SJSA1 (cell line): ENCODE results near the gene STRBP. TPM values are rescaled to one million over a fixed set of nuclear protein-coding genes. Genes with fewer than 3 reads are reported as not detected.

ENCODE experiments used
- DNase-seq, 2 experiments: peaks; one replicate each; pipeline ENCODE4 v3.0.0-alpha.2; 2015 to 2020; ENCODE audit warnings: low spot score in 2 of 2, low read depth in 1 of 2
- H3K27ac ChIP-seq: fragments of 250-450 bp; sonication (Bioruptor Pico); 2 replicates; pipeline ENCODE4 v1.5.1; 2020; ENCODE audit warnings: mild to moderate bottlenecking, moderate library complexity
- H3K27me3 ChIP-seq: fragments of 250-450 bp; sonication (Bioruptor Pico); replicated peaks from 2 replicates; pipeline ENCODE4 v1.5.1; 2020; ENCODE audit warnings: mild to moderate bottlenecking, moderate library complexity
- H3K36me3 ChIP-seq: fragments of 250-450 bp; sonication (Bioruptor Pico); 2 replicates; pipeline ENCODE4 v1.5.1; 2020; ENCODE audit warnings: mild to moderate bottlenecking
- H3K4me1 ChIP-seq: fragments of 250-450 bp; sonication (Bioruptor Pico); replicated peaks from 2 replicates; pipeline ENCODE4 v1.6.1; 2021; ENCODE audit warnings: mild to moderate bottlenecking
- H3K4me3 ChIP-seq: fragments of 250-450 bp; sonication (Bioruptor Pico); 2 replicates; pipeline ENCODE4 v1.5.1; 2020; ENCODE audit warnings: mild to moderate bottlenecking
- H3K9me3 ChIP-seq: fragments of 250-450 bp; sonication (Bioruptor Pico); replicated peaks from 2 replicates; pipeline ENCODE4 v1.5.1; 2020; ENCODE audit warnings: mild to moderate bottlenecking
- total RNA-seq: library from RNA; depleted of rRNA; stranded (reverse); fragments of >200 nt; shearing (Covaris generic); gene quantifications from 2 replicates; pipeline ENCODE4 v1.2.3, GENCODE V29; 2014

Gene STRBP
- total RNA-seq, 1 experiment from 2014 or later: 5.3 TPM

DNA sequence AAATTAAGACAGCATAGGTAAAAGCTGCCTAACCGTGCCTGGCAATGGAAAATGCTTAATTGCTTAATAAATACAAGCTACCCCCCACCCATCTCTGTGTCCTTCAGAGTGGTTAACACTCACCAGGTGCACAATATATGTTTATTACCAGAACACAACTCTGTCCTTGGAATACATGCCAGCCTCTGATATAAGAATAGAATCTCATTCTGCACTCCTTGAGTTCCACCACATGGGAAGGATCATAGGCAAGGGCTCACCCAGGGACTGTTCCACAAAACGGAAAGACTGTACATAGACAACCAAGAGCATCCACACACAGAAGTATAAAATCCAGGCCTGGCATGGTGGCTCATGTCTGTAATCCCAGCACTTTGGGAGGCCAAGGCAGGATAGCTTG, 91.4 kb downstream of the STRBP start:
- DNase-seq: no peak
- no peak overlapping the region for H3K4me3 ChIP-seq
- no peaks in the 10 kb centered on the region for H3K4me1 ChIP-seq
- H3K27me3 ChIP-seq: no peaks in the 10 kb centered on the region
- no peaks in the 10 kb centered on the region for H3K36me3 ChIP-seq
- no peak overlapping the region for H3K27ac ChIP-seq
- H3K9me3 ChIP-seq: no peaks in the 10 kb centered on the region

DNA sequence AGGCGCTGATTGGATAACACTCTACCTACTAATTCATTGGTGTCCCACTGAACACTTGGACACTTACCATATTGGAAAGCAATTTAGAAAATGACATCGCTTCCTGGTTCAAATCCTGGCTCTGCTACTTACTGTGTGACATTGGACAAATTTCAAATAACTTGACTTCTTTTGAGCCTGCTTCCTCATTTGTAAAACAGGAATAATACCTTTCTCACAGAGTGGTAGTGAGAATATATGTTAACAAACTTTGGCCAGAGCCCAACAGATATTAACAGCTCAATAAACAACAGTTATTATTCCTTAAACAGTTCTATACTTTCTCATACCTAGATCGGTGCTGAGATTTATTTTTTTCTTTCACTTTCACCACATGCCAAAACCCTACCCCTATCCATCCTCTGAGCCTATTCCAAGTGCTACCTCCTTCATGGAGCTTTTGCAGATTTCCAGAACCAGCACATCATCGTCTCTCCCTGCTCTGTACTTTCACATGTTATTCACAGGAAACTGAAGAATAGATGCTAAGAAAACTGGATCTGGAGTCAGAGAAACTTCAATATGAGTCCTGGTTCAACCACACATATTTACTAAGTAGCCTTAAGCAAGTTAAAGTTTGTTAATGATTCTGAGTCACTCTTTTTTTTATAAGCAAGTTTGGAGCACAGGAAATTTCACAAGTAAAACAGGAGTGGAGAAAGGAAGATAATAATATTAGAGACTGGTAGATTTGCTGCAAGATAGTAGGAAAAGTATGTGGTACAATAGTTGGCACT, 92.3 kb downstream of the STRBP start:
- H3K4me1 ChIP-seq: no peaks in the 10 kb centered on the region
- H3K9me3 ChIP-seq: no peaks in the 10 kb centered on the region
- no peak overlapping the region for H3K27ac ChIP-seq
- H3K36me3 ChIP-seq: no peaks in the 10 kb centered on the region
- no peaks in the 10 kb centered on the region for H3K27me3 ChIP-seq
- DNase-seq: no peak
- H3K4me3 ChIP-seq: no peak overlapping the region

DNA sequence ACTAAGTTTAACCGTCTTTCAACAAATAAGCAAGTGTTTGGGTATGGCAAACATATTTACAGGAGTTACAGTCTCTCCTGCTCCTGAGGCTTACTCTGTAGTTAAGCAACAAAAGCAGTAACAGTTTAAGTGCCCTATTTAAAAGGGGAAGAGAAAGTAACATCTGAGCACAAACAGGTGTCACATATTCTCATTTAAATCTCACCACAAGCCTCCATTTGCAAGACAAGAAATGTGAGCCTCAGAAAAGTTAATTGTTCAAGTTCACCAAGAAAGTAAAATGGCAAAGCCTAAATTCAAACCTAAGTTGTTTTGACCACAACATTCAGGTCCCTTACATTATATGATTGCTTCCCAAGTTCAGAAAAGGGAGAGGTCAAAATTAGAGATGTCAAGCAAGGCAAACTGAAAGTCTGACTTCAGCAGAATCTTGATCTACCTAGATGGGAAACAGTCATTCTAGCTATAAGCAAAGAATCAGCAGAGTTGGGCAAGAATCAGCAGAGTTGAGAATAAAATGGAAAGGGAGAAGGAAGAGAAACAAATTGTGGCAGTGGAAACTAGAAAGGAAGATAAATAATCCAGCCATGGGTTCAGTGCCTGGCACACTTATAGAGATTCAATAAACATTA, 93.4 kb downstream of the STRBP start:
- no peak for DNase-seq
- H3K27ac ChIP-seq: no peak overlapping the region

DNA sequence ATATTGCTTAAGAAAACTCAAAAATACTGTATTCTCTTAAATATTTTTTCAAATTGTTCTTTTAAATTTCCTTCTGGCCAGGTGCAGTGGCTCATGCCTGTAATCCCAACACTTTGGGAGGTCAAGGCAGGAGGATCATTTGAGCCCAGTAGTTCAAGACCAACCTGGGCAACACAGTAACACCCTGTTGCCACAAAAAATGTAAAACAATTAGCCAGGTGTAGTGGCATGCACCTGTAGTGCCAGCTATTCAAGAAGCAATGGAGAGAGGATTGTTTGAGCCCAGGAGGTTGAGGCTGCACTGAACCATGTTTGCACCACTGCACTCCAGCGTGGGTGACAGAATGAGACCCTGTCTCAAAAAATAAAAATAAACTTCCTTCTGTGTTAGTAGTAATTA, 94.3 kb downstream of the STRBP start:
- Histone ChIP-seq H3K27me3 (no peaks in the 10 kb centered on the region), H3K4me1 (no peaks in the 10 kb centered on the region), H3K4me3 (no peak overlapping the region), H3K9me3 (no peaks in the 10 kb centered on the region), H3K27ac (no peak overlapping the region), H3K36me3 (no peaks in the 10 kb centered on the region)
- DNase-seq: no peak

More for the DNA sequence above, 93.4 kb downstream of the STRBP start:
- no peaks in the 10 kb centered on the region for H3K27me3 ChIP-seq
- H3K4me1 ChIP-seq: no peaks in the 10 kb centered on the region
- H3K36me3 ChIP-seq: no peaks in the 10 kb centered on the region
- H3K4me3 ChIP-seq: no peak overlapping the region
- no peaks in the 10 kb centered on the region for H3K9me3 ChIP-seq

DNA sequence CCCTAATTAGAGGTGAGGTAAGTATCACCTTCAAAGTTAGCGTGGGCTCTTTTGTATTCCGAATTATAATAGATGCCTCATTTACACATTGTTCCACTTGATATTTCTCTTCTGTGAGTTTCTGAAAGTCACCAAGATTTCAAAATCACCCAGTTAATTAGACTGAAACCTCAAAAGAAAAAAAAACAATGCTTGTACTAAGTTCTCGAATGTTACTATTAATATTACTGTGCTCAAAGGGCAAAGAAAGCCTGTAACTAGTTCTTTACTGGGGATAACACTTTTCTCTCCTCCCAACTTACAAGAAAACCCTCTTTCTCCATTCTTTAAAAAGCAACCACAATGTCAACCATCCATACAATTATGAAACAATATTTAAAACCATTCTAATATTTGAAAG, 98.5 kb downstream of the STRBP start:
- no peaks in the 10 kb centered on the region for H3K27me3 ChIP-seq
- H3K27ac ChIP-seq: no peak overlapping the region
- H3K4me1 ChIP-seq: no peaks in the 10 kb centered on the region
- no peak overlapping the region for H3K4me3 ChIP-seq
- DNase-seq: no peak
- no peaks in the 10 kb centered on the region for H3K36me3 ChIP-seq
- H3K9me3 ChIP-seq: no peaks in the 10 kb centered on the region

DNA sequence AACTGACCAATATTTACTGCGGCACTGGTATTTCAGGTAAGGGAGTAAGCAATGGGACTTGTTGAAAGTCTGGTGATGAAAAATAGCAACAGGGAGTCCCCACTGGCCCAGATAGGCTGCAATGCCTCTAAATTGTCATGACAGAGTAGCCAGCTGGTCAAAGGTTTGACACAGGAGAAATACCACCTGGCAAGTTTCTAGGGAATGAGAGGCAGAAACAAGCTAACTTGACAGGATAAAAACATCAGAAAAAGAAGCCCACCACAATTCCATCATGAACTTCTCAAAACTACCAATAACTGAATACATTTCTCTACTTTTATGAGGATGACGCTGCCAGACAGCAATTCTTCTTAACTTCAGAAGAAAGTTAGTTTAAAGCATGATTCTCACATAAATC, 99.8 kb downstream of the STRBP start:
- Histone ChIP-seq H3K4me1 (no peaks in the 10 kb centered on the region), H3K4me3 (no peak overlapping the region), H3K27ac (no peak overlapping the region), H3K9me3 (no peaks in the 10 kb centered on the region), H3K36me3 (no peaks in the 10 kb centered on the region), H3K27me3 (no peaks in the 10 kb centered on the region)
- DNase-seq: no peak

DNA sequence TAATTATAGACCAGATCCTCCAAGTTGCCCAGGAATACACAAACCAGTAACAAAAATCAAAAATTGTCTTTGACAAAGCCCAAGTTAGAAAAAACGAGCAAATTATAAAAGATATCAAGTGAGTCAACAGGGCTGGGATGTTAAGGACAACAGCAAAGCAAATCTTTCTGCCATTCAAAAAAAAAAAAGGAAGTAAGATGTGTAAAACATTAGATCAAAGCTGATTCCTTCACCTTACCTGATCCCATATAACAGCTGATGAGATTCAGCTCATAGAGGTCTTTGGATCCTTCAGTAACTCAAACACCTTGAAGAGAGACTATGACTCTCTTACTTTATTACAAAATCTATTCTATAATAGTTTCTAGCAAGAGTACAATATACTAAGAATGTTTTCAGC, 100.9 kb downstream of the STRBP start:
- H3K9me3 ChIP-seq: no peaks in the 10 kb centered on the region

DNA sequence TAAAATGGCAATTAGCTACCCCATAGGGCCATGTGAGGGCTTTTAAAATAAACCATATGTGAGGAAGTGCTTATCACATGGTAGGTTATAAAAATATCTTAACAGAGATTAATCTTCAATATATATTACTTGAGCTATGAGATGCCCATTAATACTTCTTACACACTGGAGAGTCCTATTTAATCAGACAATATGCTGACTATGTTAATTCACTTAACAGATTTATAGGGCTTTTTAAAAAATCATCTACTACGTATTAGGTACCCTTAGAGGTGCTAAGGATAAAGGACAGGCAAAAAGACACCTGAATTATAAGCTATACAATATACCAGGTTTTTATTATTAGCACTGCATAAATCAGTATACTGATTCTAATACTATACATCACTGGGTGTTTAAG, 102.6 kb downstream of the STRBP start:
- H3K36me3 ChIP-seq: no peaks in the 10 kb centered on the region
- no peak overlapping the region for H3K4me3 ChIP-seq
- H3K9me3 ChIP-seq: no peaks in the 10 kb centered on the region
- DNase-seq: no peak
- H3K27me3 ChIP-seq: no peaks in the 10 kb centered on the region
- no peaks in the 10 kb centered on the region for H3K4me1 ChIP-seq
- H3K27ac ChIP-seq: no peak overlapping the region

More for the DNA sequence above, 100.9 kb downstream of the STRBP start:
- H3K36me3 ChIP-seq: no peaks in the 10 kb centered on the region
- H3K27me3 ChIP-seq: no peaks in the 10 kb centered on the region
- no peak for DNase-seq
- no peaks in the 10 kb centered on the region for H3K4me1 ChIP-seq
- no peak overlapping the region for H3K27ac ChIP-seq
- no peak overlapping the region for H3K4me3 ChIP-seq

DNA sequence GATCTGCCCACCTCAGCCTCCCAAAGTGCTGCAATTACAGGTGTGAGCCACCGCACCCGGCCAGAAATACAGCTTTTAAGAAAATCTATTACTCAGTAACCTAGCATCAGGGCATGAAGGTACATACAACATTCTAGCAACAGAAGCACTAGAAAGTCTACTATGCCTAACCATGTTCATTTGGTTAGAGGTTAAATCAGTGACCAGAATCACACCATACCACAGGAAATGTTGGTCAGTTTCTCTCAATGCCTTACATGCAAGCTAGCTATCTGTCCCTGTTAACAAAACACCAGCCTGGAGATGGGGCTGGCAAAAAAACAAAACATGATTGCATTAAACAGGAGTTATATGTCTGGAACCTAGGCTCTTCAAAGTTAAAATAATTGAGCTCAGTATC, 104.1 kb downstream of the STRBP start:
- Histone ChIP-seq H3K9me3 (no peaks in the 10 kb centered on the region), H3K4me1 (no peaks in the 10 kb centered on the region), H3K36me3 (no peaks in the 10 kb centered on the region), H3K27ac (no peak overlapping the region), H3K4me3 (no peak overlapping the region), H3K27me3 (no peaks in the 10 kb centered on the region)
- no peak for DNase-seq

DNA sequence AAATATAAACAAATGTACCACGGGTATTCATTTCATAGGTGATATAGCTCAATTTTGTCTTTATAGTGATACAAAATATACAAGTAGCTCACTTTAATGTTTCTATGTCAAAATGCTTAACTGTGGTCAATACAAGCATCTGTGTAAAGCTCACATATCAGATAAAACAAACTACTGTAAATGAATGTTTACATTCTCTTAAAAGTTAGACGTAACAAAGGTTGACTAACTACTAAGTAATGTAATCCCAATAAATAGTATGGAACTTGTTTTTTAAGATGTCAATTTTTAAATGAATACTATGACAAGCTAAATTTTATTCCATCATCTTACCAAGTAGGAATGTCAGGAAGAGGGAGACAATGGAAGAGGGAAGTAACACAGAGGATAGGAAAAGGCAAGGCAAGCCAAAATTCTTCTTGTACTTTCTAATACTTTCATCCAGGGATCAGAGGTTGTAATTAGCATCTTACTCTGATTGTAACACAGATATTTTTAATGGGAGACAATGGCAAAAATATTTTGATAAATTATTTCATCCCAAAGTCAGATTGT, 105.5 kb downstream of the STRBP start:
- Histone ChIP-seq H3K36me3 (no peaks in the 10 kb centered on the region), H3K27ac (no peak overlapping the region), H3K4me1 (no peaks in the 10 kb centered on the region), H3K27me3 (no peaks in the 10 kb centered on the region), H3K9me3 (no peaks in the 10 kb centered on the region), H3K4me3 (no peak overlapping the region)
- no peak for DNase-seq

DNA sequence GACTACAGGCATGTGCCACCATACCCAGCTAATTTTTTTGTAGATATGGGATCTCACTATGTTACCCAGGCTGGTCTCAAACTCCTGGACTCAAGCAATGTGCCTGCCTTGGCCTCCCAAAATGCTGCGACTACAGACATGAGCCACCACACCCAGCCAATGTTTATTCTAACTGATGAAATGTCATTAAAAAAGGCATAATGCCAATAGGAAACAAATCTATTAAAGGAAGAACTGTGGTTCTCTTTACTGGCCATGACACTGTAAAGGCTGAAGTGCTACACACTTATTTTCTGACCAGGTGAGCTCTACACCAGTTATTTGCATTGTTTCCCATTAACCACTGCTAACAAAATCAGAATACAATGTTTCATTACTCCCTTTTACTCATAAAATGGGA, 106.0 kb downstream of the STRBP start:
- no peak for DNase-seq
- Histone ChIP-seq H3K27me3 (no peaks in the 10 kb centered on the region), H3K9me3 (no peaks in the 10 kb centered on the region), H3K4me1 (no peaks in the 10 kb centered on the region), H3K4me3 (no peak overlapping the region), H3K27ac (no peak overlapping the region), H3K36me3 (no peaks in the 10 kb centered on the region)

DNA sequence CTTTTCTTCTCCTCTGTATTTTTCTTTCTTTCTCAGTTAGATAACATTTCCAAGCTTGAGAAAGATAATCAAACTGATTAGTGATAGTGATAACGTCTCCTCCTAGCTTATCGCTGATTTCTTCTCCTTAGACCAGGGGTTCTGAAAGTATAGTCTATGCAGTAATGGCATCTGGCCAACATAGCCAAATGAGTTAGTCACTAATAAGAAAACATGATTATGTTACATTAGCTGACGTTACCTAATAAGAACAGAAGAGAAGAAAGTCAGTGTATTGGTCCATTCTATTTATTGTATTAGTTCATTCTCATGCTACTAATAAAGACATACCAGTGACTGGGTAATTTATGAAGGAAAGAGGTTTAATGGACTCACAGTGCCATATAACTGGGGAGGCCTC, 111.2 kb downstream of the STRBP start:
- H3K4me1 ChIP-seq: no peaks in the 10 kb centered on the region
- no peaks in the 10 kb centered on the region for H3K27me3 ChIP-seq
- H3K4me3 ChIP-seq: no peak overlapping the region
- no peaks in the 10 kb centered on the region for H3K36me3 ChIP-seq
- H3K27ac ChIP-seq: no peak overlapping the region
- H3K9me3 ChIP-seq: no peaks in the 10 kb centered on the region
- DNase-seq: no peak

DNA sequence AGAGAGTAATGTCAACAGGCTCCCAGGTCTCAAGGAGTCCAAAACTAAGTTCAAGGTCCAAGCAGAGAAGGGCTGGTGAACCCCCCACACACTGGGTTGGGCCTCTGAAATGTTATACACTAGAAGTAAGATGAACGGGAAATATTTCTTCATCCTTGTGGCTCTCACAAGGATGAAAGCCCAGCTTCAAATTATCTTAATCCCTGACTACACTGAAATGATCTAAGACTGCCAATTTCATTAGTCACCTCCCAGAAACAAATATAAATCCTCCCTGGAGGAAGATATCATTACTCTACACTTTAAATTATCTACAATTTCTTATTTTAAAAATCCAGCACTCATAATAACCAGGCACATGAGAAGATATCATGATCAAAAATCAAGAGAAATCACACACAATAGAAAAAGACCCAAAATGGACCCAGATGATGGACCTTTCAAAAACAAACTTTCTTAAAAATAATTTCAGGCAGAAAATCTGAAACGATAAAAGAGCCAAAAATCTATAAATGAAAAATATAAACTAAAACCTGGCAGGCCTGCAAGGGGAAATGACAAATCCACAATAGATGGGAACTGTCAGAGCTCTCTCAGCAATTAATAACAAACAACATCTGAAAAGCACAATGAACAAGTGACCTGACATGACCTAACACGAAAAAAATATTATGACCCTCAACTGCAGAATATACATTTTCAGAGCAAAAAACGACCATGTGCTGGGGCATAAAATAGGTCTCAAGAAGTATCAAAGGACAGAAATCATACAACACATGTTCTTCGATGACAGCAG, 117.5 kb downstream of the STRBP start:
- Histone ChIP-seq H3K4me1 (no peaks in the 10 kb centered on the region), H3K36me3 (no peaks in the 10 kb centered on the region), H3K4me3 (no peak overlapping the region), H3K9me3 (no peaks in the 10 kb centered on the region), H3K27me3 (no peaks in the 10 kb centered on the region), H3K27ac (no peak overlapping the region)
- DNase-seq: no peak

DNA sequence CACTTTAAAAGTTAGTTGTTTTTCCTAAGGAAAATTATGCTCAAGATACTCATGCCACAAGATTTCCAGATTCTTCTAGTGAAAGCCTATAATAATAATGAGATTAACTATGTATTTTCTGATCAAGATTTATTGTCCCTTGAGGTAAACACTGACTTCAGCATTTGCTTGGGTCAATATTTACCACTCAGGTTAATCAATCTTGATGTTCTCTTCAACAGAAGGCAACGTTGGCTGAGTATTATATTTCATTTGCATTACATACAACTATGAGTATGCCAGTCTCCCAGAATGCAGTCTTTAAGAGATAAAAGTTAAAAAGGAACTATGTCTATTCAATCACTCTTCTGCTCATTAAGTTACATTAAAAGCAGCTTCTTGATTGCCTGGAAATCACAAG, 119.3 kb downstream of the STRBP start:
- DNase-seq: no peak
- Histone ChIP-seq H3K27ac (no peak overlapping the region), H3K4me3 (no peak overlapping the region), H3K27me3 (no peaks in the 10 kb centered on the region; the same call in 1 of the 2 replicates), H3K9me3 (no peaks in the 10 kb centered on the region), H3K4me1 (no peaks in the 10 kb centered on the region), H3K36me3 (no peaks in the 10 kb centered on the region)
